Ovary (tissue), 9 donors: ENCODE data around the gene MAP3K12. TPM values are rescaled to one million over a fixed set of nuclear protein-coding genes. Genes with fewer than 3 reads are reported as not detected.

ENCODE experiments used
- DNase-seq, 5 donors: peaks; one replicate each; pipeline ENCODE4 v3.0.0-alpha.2; 2019 to 2020
- H3K27ac ChIP-seq, 2 donors: fragments of 200-600 bp; one replicate each; pipeline versions ENCODE4 v1.5.1 to v1.8.0; 2019 to 2022
- H3K27me3 ChIP-seq: fragments of 200-600 bp; one replicate; pipeline ENCODE4 v1.8.0; 2022
- H3K36me3 ChIP-seq: fragments of 200-600 bp; sonication (generic); one replicate; pipeline ENCODE4 v1.5.1; 2019
- H3K4me1 ChIP-seq: one replicate; pipeline ENCODE4 v1.8.1; 2013; ENCODE audit warnings: mild to moderate bottlenecking, moderate library complexity; ENCODE audit not compliant: insufficient read depth
- H3K4me3 ChIP-seq: fragments of 200-600 bp; sonication (generic); one replicate; pipeline ENCODE4 v1.5.1; 2017
- H3K9me3 ChIP-seq, 2 donors: fragments of 200-600 bp in 1 of 2; sonication (generic) in 1 of 2; one replicate each; pipeline versions ENCODE4 v1.5.1 to v1.8.1; 2013 to 2019; ENCODE audit warnings: mild to moderate bottlenecking in 1 of 2, moderate library complexity in 1 of 2
- EP300 ChIP-seq: sonication (generic); formaldehyde crosslinking; IDR thresholded peaks from one replicate; pipeline ENCODE4 v1.6.1; 2017; ENCODE audit warnings: antibody characterized with exemption
- POLR2A ChIP-seq: fragments of 450-650 bp; IDR thresholded peaks from one replicate; pipeline ENCODE4 v1.6.1; 2017; ENCODE audit warnings: antibody characterized with exemption, mild to moderate bottlenecking, moderate library complexity
- WGBS, 3 donors: extraction: QIAGEN DNeasy Blood & Tissue Kit in 1 of 3; methylation state at CpG; one replicate each; pipeline versions ENCODE4 v1.1.5 to v1.1.7; 2013 to 2017; 5-methylcytosine and 5-hydroxymethylcytosine counted together
- intact Hi-C, 4 donors: fragments of 100-400 bp; cut with DNase I; formaldehyde crosslinking; loops; one replicate each; pipeline versions ENCODE4 v1.11.0 to v1.15.1; 2022 to 2023
- polyA plus RNA-seq, 2 donors: library from polyadenylated mRNA; stranded (reverse); fragments of 200-250 nt in 1 of 2; fragments of 350-450 nt in 1 of 2; fragmentation: Illumina TruSeq in 1 of 2; extraction: RNeasy Lipid Tissue Mini Kit (QIAGEN cat#74804) in 1 of 2; gene quantifications; one replicate each; pipeline ENCODE4 v1.2.3, GENCODE V29; 2013 to 2014
- total RNA-seq, 7 donors: library from RNA; depleted of rRNA in 2 of 7; stranded (reverse); fragments of >200 nt in 2 of 7; fragmentation: NEBNext Ultra II Directional in 3 of 7; extraction: Animal tissue kit (Norgen Biotek cat#: 25700) in 3 of 7; gene quantifications; one replicate each; pipeline versions ENCODE4 v1.1.0 to v1.2.4, GENCODE V29; 2016 to 2023
- TF ChIP-seq, protein P1 (sequence below), 3 donors: fragments of 450-650 bp in 2 of 3; fragments of 200-600 bp in 1 of 3; IDR thresholded peaks; one replicate each; pipeline versions ENCODE4 v1.5.1 to v1.8.0; 2016 to 2022; ENCODE audit warnings: antibody characterized with exemption in 3 of 3, mild to moderate bottlenecking in 1 of 3
- donor health status: DM: no; HTN: no; CAD: no; lungs with moderate emphysema.
- donor health status: DM: no; HTN: no; CAD: no.
- donor health status: Bipolar disorder and iron deficiency.
- donor health status: DM: yes; HTN: yes; CAD: no.
- donor health status: DM: no; HTN: no; CAD: no.
- donor health status: DM: yes; HTN: yes; CAD: no.

MAP3K12 gene
- total and polyA plus RNA-seq, 9 donors: 19.5 to 53.2 (median 30.8) TPM

DNA sequence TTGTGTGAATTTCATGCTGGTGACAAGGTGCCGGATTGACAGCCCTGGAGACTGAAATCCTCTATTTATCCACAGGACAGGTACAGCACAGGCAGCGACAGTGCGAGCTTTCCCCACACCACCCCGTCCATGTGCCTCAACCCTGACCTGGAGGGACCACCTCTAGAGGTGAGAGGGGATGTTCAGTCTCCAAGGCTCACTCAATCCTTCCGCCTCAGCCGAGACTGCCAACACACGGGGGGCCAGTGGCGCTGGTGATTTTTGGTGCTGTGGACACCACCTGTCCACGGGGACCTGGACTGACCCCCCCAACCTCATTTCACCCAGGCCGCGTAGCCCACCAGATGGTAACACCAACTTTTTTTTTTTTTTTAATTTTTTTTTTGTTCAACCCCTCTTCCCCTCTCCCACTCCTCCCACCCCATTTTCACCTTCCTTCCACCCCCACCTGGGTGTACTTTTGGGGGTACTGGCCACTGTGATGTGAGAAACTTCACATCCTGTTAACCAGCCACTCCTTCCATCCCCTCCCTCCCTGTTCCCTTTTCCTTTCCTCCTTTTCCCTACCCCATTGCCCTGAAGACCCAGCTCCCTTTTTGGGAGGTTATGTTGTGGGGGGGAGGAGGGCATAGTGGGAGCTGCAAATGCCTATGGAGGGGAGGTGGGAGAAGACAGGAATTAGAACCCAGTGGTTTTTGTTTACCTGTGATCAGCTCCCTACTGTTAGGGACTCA lies 34.4 kb downstream of the MAP3K12 start:
- no peak for DNase-seq
- Histone ChIP-seq H3K27me3 (no peaks in the 10 kb centered on the region), H3K9me3 (no peaks in the 10 kb centered on the region), H3K36me3 (no peaks in the 10 kb centered on the region), H3K4me3 (no peak overlapping the region), H3K27ac (no peak overlapping the region), H3K4me1 (no peaks in the 10 kb centered on the region)
- TF ChIP-seq, protein P1, sequence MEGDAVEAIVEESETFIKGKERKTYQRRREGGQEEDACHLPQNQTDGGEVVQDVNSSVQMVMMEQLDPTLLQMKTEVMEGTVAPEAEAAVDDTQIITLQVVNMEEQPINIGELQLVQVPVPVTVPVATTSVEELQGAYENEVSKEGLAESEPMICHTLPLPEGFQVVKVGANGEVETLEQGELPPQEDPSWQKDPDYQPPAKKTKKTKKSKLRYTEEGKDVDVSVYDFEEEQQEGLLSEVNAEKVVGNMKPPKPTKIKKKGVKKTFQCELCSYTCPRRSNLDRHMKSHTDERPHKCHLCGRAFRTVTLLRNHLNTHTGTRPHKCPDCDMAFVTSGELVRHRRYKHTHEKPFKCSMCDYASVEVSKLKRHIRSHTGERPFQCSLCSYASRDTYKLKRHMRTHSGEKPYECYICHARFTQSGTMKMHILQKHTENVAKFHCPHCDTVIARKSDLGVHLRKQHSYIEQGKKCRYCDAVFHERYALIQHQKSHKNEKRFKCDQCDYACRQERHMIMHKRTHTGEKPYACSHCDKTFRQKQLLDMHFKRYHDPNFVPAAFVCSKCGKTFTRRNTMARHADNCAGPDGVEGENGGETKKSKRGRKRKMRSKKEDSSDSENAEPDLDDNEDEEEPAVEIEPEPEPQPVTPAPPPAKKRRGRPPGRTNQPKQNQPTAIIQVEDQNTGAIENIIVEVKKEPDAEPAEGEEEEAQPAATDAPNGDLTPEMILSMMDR (IDR thresholded peaks at IDR 0.05): no peak
- TF ChIP-seq EP300: no peak
- no peak for TF ChIP-seq POLR2A
- WGBS, 3 donors: 70 to 80% (median 72%) methylated on average over 11 of the region's 11 CpGs
- intact Hi-C loops: loop anchor here in 1 of 4 donors (5.0 kb wide), 1 partner anchor 42 kb away; the partner anchor contains the start of gene NPFF

DNA sequence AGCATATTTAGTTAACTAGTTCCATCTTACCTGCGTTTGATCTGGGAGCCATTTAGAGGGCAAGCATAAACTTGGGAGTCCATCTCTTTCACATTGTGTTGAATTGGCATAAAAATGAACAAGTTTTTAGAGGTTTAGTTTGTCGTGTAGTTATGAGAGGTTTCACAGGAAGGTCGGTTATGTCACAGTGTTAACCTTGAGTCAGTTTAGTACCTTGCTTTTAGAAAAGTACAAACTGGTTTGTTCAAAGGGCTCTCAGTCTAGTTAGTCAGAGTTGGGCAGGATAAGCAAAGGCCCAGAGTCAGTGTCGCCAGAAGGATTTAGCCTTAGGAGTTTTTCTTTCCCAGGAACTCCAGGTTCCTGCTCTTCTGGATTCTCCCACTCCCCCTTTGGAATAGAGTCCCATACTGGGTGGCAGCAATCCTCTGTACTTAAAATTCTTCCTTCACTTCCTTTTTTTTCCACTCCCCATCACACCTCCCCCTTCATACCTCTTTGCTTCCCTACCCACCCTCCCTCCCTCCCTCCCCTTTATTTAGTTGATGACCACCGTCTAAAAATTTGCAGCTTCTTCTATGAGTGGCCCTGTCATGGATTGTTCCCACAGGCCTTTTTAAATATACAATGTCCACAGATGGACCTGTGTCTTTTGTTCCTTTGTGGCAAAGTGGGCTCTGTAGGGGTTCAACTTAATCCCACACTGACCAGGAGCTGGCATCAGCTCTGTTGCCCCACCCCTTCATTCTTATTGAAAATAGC lies 35.3 kb downstream of the MAP3K12 start:
- 35 to 42% (median 40%) methylated on average over 5 of the region's 5 CpGs for WGBS, 3 donors

GRCh38 chr12:53462935-53463334 lies 36.3 kb downstream of the MAP3K12 start:
- no peaks in the 10 kb centered on the region for H3K4me1 ChIP-seq
- no peak for TF ChIP-seq POLR2A
- intact Hi-C loops: loop anchor here in 1 of 4 donors (5.0 kb wide), 1 partner anchor 44 kb away; the partner anchor contains the start of gene NPFF
- no peak overlapping the region for H3K4me3 ChIP-seq
- no peaks in the 10 kb centered on the region for H3K36me3 ChIP-seq
- DNase-seq: no peak
- H3K27ac ChIP-seq: no peak overlapping the region
- no peaks in the 10 kb centered on the region for H3K27me3 ChIP-seq
- WGBS, 3 donors: 54 to 58% (median 55%) methylated on average over 3 of the region's 3 CpGs
- H3K9me3 ChIP-seq: no peaks in the 10 kb centered on the region

More for the DNA sequence above, 35.3 kb downstream of the MAP3K12 start:
- no peaks in the 10 kb centered on the region for H3K36me3 ChIP-seq
- H3K4me1 ChIP-seq: no peaks in the 10 kb centered on the region
- no peak overlapping the region for H3K4me3 ChIP-seq
- intact Hi-C loops: loop anchor here in 1 of 4 donors (5.0 kb wide), 1 partner anchor 43 kb away; the partner anchor contains the start of gene NPFF
- no peaks in the 10 kb centered on the region for H3K9me3 ChIP-seq
- DNase-seq: no peak
- TF ChIP-seq EP300 (no peak), POLR2A (no peak)
- TF ChIP-seq, protein P1 (IDR thresholded peaks at IDR 0.05): no peak
- H3K27me3 ChIP-seq: no peaks in the 10 kb centered on the region
- no peak overlapping the region for H3K27ac ChIP-seq

DNA sequence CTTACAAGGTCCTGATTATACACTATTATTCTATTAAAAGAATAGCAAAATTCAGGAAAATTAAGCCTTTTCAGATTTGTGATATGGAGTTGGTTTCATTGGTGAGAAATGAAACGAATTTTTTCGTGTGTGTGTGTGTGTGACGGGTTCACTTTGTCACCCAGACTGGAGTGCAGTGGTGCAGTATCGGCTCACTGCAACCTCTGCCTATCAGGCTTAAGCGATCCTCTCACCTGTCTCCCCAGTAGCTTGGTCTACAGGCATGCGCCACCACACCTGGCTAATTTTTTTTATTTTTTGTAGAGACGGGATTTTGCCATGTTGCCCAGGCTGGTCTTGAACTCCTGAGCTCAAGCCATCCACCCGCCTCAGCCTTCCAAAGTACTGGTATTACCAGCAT lies 37.7 kb downstream of the MAP3K12 start:
- Histone ChIP-seq H3K4me1 (no peaks in the 10 kb centered on the region), H3K27ac (no peak overlapping the region), H3K4me3 (no peak overlapping the region), H3K9me3 (no peaks in the 10 kb centered on the region), H3K36me3 (no peaks in the 10 kb centered on the region), H3K27me3 (no peaks in the 10 kb centered on the region)
- TF ChIP-seq EP300 (no peak), POLR2A (no peak)
- TF ChIP-seq, protein P1 (IDR thresholded peaks at IDR 0.05): no peak
- WGBS, 3 donors: 72 to 78% (median 75%) methylated on average over 8 of the region's 8 CpGs
- intact Hi-C loops: loop anchor here in 1 of 4 donors (5.0 kb wide), 1 partner anchor 46 kb away; the partner anchor contains the start of gene NPFF
- no peak for DNase-seq
